Uterus (tissue), 2 donors: ENCODE results near the gene ZNF783.

Experiments used
- POLR2A ChIP-seq, 2 donors: fragments of 450-650 bp; IDR thresholded peaks; one replicate each; pipeline ENCODE4 v1.6.1; 2016; ENCODE audit warnings: antibody characterized with exemption in 2 of 2, mild to moderate bottlenecking in 1 of 2, moderate library complexity in 1 of 2
- TF ChIP-seq, protein P1 (sequence below), 4 experiments: fragments of 200-600 bp in 2 of 4; fragments of 450-650 bp in 2 of 4; sonication (generic) in 2 of 4; IDR thresholded peaks; one replicate each; pipeline ENCODE4 v1.5.1; 2016 to 2019; ENCODE audit warnings: antibody characterized with exemption in 4 of 4, mild to moderate bottlenecking in 2 of 4, moderate library complexity in 1 of 4

DNA sequence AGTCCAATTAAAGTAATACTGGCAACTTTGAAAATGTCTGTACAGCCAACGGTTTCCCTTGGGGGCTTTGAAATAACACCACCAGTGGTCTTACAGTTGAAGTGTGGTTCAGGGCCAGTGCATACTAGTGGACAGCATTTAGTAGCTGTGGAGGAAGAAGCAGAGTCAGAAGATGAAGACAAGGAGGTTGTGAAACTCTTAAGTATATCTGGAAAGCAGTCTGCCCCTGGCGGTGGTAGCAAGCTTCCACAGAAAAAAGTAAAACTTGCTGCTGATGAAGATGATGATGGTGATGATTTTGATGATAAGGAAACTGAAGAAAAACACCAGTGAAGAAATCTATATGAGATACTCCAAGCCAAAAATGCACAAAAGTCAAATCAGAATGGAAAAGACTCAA is 72.2 kb downstream of the ZNF783 start:
- TF ChIP-seq, protein P1, sequence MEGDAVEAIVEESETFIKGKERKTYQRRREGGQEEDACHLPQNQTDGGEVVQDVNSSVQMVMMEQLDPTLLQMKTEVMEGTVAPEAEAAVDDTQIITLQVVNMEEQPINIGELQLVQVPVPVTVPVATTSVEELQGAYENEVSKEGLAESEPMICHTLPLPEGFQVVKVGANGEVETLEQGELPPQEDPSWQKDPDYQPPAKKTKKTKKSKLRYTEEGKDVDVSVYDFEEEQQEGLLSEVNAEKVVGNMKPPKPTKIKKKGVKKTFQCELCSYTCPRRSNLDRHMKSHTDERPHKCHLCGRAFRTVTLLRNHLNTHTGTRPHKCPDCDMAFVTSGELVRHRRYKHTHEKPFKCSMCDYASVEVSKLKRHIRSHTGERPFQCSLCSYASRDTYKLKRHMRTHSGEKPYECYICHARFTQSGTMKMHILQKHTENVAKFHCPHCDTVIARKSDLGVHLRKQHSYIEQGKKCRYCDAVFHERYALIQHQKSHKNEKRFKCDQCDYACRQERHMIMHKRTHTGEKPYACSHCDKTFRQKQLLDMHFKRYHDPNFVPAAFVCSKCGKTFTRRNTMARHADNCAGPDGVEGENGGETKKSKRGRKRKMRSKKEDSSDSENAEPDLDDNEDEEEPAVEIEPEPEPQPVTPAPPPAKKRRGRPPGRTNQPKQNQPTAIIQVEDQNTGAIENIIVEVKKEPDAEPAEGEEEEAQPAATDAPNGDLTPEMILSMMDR (IDR thresholded peaks at IDR 0.05), result no peak
- TF ChIP-seq POLR2A (IDR thresholded peaks at IDR 0.05), result no peak
